GM19324 (cell line): Measurements from ENCODE around the gene CPNE2.
"Not testable (repeated sequence)": the region's sequence is repeated elsewhere in the genome, so short reads cannot be mapped to it uniquely, and the experiment has no call there.

Source experiments
- ATAC-seq: cut with Tn5 transposase; IDR thresholded peaks from one replicate; pipeline ENCODE4 v1.9.1; 2021; ENCODE audit warnings: mild to moderate bottlenecking, moderate library complexity; ENCODE audit not compliant: unreplicated experiment, low FRiP score

CPNE2 gene

DNA sequence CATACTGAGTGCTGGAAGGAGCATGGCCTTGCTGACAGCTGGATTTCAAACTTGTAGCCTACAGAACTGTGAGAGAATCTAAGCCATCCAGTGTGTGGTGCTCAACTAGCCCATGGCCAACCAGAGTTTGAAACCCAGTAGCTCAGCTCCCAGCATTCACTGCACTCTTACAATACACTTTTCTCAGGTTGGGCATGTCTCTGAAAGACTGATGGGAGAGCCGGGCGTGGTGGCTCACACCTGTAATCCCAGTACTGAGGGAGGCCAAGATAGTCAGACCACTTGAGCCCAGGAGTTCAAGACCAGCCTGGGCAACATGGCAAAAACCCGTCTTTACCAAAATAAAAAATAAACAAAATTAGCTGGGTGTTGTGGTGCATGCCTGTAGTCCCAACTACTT is 3.8 kb downstream of the CPNE2 start:
- ATAC-seq, result no peak

DNA sequence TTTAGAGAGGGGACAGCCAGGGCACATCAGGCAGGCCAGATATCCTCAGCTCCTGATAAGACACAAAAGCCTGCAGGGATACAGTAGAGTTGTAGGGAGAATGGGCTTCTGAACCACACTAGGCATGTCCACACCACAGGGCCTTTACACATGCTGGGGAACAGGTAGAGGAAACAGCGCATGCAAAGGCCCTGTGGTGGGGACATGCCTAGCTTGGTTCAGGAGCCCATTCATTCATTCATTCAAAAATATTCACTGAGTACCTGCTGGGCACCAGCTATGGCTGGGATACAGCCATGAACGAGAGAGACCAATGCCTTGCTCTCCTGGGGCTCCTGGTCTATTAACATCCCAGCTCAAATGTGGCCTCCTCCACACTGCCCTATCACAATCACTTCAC is 4.4 kb downstream of the CPNE2 start:
- ATAC-seq, result no peak

GRCh38 chr16:57098188-57098841 is 5.9 kb downstream of the CPNE2 start:
- no peak for ATAC-seq

GRCh38 chr16:57099965-57100364 is 7.6 kb downstream of the CPNE2 start:
- ATAC-seq, result not testable (repeated sequence)

GRCh38 chr16:57100445-57100844 is 8.1 kb downstream of the CPNE2 start:
- no peak for ATAC-seq

DNA sequence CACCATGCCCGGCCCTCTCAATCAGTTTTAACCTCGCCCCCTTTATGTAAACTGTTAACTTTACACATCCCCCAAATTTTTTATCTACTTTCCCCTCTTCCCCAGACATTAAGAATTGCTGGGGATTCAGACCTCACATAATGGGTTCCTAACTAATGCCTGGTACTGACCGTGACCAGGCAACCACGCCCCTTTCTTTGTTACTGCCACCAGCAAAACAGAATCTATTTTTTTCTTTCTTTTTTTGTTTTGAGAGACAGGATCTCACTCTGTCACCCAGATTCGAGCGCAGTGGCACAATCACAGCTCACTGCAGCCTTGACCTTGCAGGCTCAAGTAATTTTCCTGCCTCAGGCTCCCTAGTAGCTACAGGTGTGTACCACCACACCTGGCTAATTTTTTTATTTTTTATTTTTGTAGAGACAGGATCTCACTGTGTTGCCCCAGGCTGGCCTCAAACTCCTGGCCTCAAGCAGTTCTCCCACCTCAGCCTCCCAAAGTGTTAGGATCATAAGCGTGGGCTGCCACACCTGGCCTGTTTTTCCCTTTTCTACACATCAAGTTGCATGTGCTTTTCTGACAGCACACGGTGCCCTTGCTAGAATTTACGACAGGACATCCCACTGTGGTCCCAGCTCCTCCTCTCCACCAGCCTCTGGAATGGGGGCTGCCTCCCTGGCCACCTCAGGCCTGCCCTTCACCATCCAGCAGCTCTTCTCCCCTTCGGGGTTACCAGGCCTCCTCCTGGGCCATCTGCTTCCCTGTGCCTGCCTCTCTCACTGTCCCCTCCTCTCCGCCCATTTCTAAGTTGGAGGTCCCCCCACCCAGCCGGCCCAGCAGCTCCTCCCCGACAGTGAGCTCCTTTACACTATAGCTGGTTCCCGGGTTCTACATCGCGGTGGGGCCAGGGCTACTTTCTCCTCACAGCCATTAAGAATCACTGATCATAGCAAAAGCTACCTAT is 10.8 kb downstream of the CPNE2 start:
- ATAC-seq, result no peak

DNA sequence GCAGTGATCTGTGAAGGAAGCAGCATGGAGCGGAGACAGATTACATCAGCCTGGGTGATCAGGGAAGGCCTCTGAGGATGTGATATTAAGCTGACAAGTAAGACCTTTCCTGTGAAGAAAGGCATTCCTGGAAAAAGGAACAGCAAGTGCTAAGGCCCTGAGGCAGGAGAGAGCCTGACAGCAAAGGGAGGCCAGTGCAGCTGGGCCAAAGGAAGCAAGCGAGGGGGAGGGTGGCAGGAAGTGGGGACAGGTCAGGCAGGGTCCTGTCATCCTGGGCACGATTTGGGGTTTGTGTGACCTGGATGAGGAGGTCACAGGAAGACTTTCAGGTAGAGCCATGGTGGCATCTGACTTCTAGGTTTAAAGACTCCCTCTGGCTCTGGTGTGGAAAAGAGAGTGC is 12.3 kb downstream of the CPNE2 start:
- no peak for ATAC-seq

DNA sequence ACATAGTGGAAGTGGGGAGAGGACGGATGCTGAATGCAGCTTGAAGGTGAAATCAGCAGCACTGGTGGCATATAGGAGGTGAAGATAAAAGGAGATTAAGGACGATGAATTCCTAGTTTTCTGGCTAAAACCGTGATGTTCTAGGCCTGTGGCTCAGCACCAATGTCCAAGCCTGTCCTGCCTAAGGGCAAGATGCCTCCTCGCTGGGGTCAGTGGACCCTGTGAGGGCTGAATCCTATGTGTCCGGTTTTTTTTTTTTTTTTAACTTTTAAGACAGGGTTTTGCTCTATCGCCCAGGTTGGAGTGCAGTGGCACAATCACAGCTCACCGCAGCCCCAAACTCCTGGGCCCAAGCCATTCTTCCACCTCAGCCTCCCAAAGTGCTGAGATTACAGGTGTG is 12.8 kb downstream of the CPNE2 start:
- ATAC-seq, result no peak

GRCh38 chr16:57106767-57107166 is 14.4 kb downstream of the CPNE2 start:
- ATAC-seq, result no peak

GRCh38 chr16:57107321-57107922 is 15.0 kb downstream of the CPNE2 start:
- ATAC-seq, result no peak

- ATAC-seq, result no peak
These were observed 16.0 kb downstream of the CPNE2 start for GRCh38 chr16:57108432-57108831.

GRCh38 chr16:57109259-57110105 is 17.1 kb downstream of the CPNE2 start:
- not testable (repeated sequence) for ATAC-seq

- no peak for ATAC-seq
These were observed 18.6 kb downstream of the CPNE2 start for GRCh38 chr16:57110937-57111336.

- ATAC-seq, result no peak
These were observed 19.0 kb downstream of the CPNE2 start for GRCh38 chr16:57111420-57111819.

GRCh38 chr16:57112403-57113041 is 20.1 kb downstream of the CPNE2 start:
- no peak for ATAC-seq

DNA sequence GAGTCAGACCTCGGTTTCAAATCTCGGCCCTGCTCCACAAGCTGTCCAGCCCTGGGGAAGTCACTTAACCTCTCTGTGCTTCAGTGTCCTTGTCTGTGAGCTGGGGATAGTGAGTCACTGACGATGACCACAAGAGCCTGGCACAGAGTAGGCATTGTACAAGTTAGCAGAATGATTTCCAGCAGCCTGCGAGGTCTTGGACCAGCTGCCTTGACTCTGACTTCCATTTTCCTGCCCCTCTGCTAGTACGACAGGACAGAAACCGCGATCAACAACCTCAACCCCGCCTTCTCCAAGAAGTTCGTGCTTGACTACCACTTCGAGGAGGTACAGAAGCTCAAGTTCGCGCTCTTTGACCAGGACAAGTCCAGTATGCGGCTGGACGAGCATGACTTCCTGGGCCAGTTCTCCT is 20.7 kb downstream of the CPNE2 start:
- no peak for ATAC-seq

- no peak for ATAC-seq
These were observed 21.3 kb downstream of the CPNE2 start for GRCh38 chr16:57113664-57114063.

DNA sequence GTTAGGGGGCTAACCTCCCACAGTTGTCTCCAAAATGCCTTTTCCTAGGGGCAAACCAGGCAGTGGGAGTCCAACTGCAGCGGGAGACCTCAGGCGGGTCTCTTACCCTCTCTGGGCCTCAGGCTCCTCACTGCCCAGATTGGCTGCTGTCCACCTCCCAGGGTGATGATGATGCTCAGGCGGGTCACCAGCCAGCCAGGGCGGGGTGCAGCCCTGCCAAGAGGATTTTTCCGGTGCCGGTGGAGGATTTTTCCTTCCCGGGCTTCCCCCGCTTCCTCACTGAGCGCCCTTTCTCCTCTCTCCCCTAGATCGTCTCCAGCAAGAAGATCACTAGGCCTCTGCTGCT is 22.8 kb downstream of the CPNE2 start:
- ATAC-seq, result no peak

DNA sequence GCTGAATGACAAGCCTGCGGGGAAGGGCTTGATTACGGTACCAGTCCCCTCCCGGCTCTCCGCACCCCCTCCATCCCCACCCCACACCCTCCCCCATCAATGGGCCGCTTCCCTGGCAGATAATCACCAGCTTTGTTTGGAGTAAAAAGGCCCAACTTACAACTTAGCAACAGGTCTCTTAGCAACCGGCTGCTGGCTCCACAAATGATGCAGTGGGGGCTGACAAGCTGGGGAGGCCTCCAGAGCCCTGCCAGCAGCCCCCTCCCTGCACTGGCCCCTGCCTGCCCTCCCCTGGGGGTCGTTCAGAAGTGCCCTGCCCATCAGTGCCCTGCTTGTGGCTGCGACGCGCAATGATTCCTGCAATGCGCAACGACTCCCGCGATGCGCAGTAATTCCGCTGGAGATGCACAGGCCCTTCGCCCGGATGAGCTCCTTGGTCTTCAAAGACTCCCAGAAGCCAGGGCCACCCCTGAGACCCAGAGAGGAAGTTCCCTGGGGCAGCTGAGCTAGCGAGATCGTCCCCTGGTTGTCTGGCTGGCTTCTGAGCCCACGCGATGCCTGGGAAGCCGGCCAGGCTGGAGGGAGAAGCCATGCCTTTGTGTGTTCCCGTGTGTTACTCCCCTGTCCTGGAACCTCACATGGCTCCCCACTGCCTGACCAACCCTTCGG is 23.3 kb downstream of the CPNE2 start:
- ATAC-seq, result no peak
